Endothelial cell of umbilical vein (primary cell): ENCODE results near the gene STX16. TPM values are rescaled to one million over a fixed set of nuclear protein-coding genes. Genes with fewer than 3 reads are reported as not detected.

Experiments used
- BruUV-seq: library from RNA; stranded (reverse); fragments of 400-500 nt; replicated peaks from 2 replicates; lab custom pipeline; 2021; lab: Mats Ljungman, UMichigan
- CTCF ChIA-PET: fragments of 300-600, 350-600 bp; sonication (Branson Sonifier 250); formaldehyde crosslinking; loops from one replicate; lab custom pipeline; 2021; ENCODE audit warnings: antibody characterized with exemption, inconsistent platforms; lab: Charles Lee
- POLR2A ChIA-PET: fragments of 300-600, 350-600 bp; sonication (Branson Sonifier 250); formaldehyde crosslinking; loops from one replicate; lab custom pipeline; 2021; ENCODE audit warnings: antibody characterized with exemption, inconsistent platforms; lab: Charles Lee
- DNase-seq: peaks from one replicate; pipeline ENCODE4 v3.0.0-alpha.2; 2011; ENCODE audit warnings: low read depth, low spot score
- FAIRE-seq: peaks from 2 replicates; lab custom pipeline; 2011; peaks lifted over from hg19 to GRCh38; lab: Jason Lieb, UNC
- H2AFZ ChIP-seq: 2 replicates; pipeline ENCODE4 v1.6.0; 2012; ENCODE audit warnings: low read depth, low read length, control low read depth, inconsistent platforms
- H3K27ac ChIP-seq: 2 replicates; pipeline ENCODE4 v1.5.1; 2011; ENCODE audit warnings: low read depth, mild to moderate bottlenecking, control low read depth, low read length, moderate library complexity; ENCODE audit not compliant: insufficient read depth
- H3K27me3 ChIP-seq, 2 experiments: 2 replicates each; pipeline versions ENCODE4 v1.6.0 to v1.6.1; 2011; ENCODE audit warnings: low read length in 2 of 2, mixed read lengths in 1 of 2; ENCODE audit not compliant: control insufficient read depth in 2 of 2, insufficient read depth in 2 of 2
- H3K36me3 ChIP-seq, 2 experiments: 2 replicates in 1 of 2; 3 replicates in 1 of 2; pipeline ENCODE4 v1.5.1; 2011; ENCODE audit warnings: low read length in 2 of 2, mild to moderate bottlenecking in 1 of 2, moderate library complexity in 1 of 2; ENCODE audit not compliant: control insufficient read depth in 2 of 2, insufficient read depth in 2 of 2; ENCODE audit errors: extremely low read depth in 1 of 2
- H3K4me1 ChIP-seq: 3 replicates; pipeline ENCODE4 v1.5.1; 2011; ENCODE audit warnings: mild to moderate bottlenecking, low read length; ENCODE audit not compliant: control insufficient read depth, insufficient read depth; ENCODE audit errors: extremely low read depth
- H3K4me2 ChIP-seq: 2 replicates; pipeline ENCODE4 v1.6.1; 2011; ENCODE audit warnings: low read length, control low read depth, mixed read lengths; ENCODE audit not compliant: insufficient read depth
- H3K4me3 ChIP-seq, 3 experiments: fragments of 200-600 bp in 1 of 3; sonication (generic), shearing (Covaris generic) in 1 of 3; replicated peaks in 1 of 3; 2 replicates each; pipeline ENCODE4 v1.5.1; 2011 to 2016; ENCODE audit warnings: control low read depth in 3 of 3, low read length in 3 of 3, mild to moderate bottlenecking in 2 of 3, inconsistent platforms in 1 of 3, low read depth in 1 of 3, moderate library complexity in 1 of 3; ENCODE audit not compliant: insufficient read depth in 1 of 3
- H3K79me2 ChIP-seq: 2 replicates; pipeline ENCODE4 v1.6.0; 2012; ENCODE audit warnings: low read length, inconsistent platforms; ENCODE audit not compliant: control insufficient read depth, insufficient read depth
- H3K9ac ChIP-seq: replicated peaks from 2 replicates; pipeline ENCODE3; 2011; ENCODE audit warnings: low read length, control low read depth; ENCODE audit not compliant: insufficient read depth; ENCODE audit errors: extremely low read depth
- H3K9me1 ChIP-seq: replicated peaks from 3 replicates; pipeline ENCODE4 v1.6.0; 2011; ENCODE audit warnings: mild to moderate bottlenecking, low read length; ENCODE audit not compliant: control insufficient read depth, insufficient read depth; ENCODE audit errors: extremely low read depth
- H3K9me3 ChIP-seq: replicated peaks from 2 replicates; pipeline ENCODE4 v1.5.1; 2012; ENCODE audit warnings: low read length, inconsistent platforms; ENCODE audit not compliant: control insufficient read depth, insufficient read depth
- H4K20me1 ChIP-seq: replicated peaks from 2 replicates; pipeline ENCODE3; 2011; ENCODE audit warnings: mild to moderate bottlenecking, low read length; ENCODE audit not compliant: control insufficient read depth, insufficient read depth; ENCODE audit errors: extremely low read depth
- FOS ChIP-seq: IDR thresholded peaks from 2 replicates; pipeline ENCODE4 v1.6.1; 2011; ENCODE audit warnings: mild to moderate bottlenecking, low read length, moderate library complexity, borderline replicate concordance; ENCODE audit not compliant: insufficient read depth
- MYC ChIP-seq: IDR thresholded peaks from one replicate; pipeline ENCODE4 v1.6.1; 2011; ENCODE audit warnings: mild to moderate bottlenecking, low read depth, low read length
- POLR2AphosphoS5 ChIP-seq: IDR thresholded peaks from 2 replicates; pipeline ENCODE4 v1.6.1; 2012; ENCODE audit warnings: low read depth, mild to moderate bottlenecking, control low read depth, low read length, moderate library complexity; ENCODE audit not compliant: insufficient read depth
- dilution Hi-C: fragments of 300-500 bp; cut with MboI; formaldehyde crosslinking; loops from one replicate; pipeline ENCODE4 v1.15.0; 2019; ENCODE audit warnings: low sequenced_read_pairs; ENCODE audit not compliant: extremely low pct_ligation_motif_present
- intact Hi-C: fragments of 100-400 bp; cut with micrococcal nuclease; formaldehyde crosslinking; loops from one replicate; pipeline ENCODE4 v1.10.0; 2022
- polyA plus RNA-seq, 4 experiments: library from polyadenylated mRNA; depleted of rRNA in 3 of 4; stranded (reverse) in 3 of 4; unstranded in 1 of 4; fragments of >200 nt; gene quantifications; 2 replicates each; pipeline versions ENCODE4 v1.2.1 to v1.2.3, GENCODE V29; 2011 to 2012; ENCODE audit warnings: missing spikeins in 1 of 4
- total RNA-seq: library from RNA; stranded (reverse); gene quantifications from 2 replicates; pipeline ENCODE4 v1.2.3, GENCODE V29; 2021
- TF ChIP-seq, protein P1 (sequence below): IDR thresholded peaks from 2 replicates; pipeline ENCODE4 v1.6.1; 2011; ENCODE audit not compliant: insufficient read depth, insufficient read length

STX16 gene
- total and polyA plus RNA-seq, 2 donors (not counting 3 experiments of a cell fraction or from before 2014, with no cell fraction given): 43.1 to 63.5 TPM

DNA sequence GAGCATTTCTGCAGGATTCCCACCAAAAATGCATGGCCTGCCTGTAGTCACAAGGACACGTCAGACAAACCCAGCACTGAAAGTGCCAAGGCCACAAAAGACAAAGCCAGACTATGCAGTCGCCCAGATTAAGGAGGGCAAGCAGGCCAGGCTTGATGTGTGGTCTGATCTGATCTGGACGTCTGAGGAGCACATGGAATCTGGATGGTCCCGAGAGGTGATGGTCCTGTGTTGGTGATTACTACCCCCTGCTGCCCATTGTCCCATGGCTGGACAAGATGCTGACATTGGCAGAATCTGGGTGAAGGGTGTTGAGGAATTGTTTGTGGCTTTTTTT is 58.6 kb downstream of the STX16 start:
- FAIRE-seq: no peak
- Histone ChIP-seq H3K9me1 (no peaks in the 10 kb centered on the region), H3K27ac (no peak overlapping the region), H4K20me1 (no peaks in the 10 kb centered on the region), H3K9ac (no peak overlapping the region), H3K4me1 (no peaks in the 10 kb centered on the region), H3K79me2 (no peaks in the 10 kb centered on the region), H2AFZ (no peak overlapping the region), H3K27me3 (no peaks in the 10 kb centered on the region), H3K36me3 (no peaks in the 10 kb centered on the region), H3K4me2 (no peak overlapping the region), H3K9me3 (no peaks in the 10 kb centered on the region), H3K4me3 (no peak overlapping the region)
- CTCF ChIA-PET: no interaction called here
- POLR2A ChIA-PET: no interaction called here
- TF ChIP-seq, protein P1, sequence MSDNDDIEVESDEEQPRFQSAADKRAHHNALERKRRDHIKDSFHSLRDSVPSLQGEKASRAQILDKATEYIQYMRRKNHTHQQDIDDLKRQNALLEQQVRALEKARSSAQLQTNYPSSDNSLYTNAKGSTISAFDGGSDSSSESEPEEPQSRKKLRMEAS: no peak
- TF ChIP-seq MYC: no peak
- TF ChIP-seq POLR2AphosphoS5: no peak
- dilution Hi-C loops: no loop called here
- intact Hi-C loops: no loop called here
- no TSS peak for BruUV-seq
- no peak for DNase-seq

DNA sequence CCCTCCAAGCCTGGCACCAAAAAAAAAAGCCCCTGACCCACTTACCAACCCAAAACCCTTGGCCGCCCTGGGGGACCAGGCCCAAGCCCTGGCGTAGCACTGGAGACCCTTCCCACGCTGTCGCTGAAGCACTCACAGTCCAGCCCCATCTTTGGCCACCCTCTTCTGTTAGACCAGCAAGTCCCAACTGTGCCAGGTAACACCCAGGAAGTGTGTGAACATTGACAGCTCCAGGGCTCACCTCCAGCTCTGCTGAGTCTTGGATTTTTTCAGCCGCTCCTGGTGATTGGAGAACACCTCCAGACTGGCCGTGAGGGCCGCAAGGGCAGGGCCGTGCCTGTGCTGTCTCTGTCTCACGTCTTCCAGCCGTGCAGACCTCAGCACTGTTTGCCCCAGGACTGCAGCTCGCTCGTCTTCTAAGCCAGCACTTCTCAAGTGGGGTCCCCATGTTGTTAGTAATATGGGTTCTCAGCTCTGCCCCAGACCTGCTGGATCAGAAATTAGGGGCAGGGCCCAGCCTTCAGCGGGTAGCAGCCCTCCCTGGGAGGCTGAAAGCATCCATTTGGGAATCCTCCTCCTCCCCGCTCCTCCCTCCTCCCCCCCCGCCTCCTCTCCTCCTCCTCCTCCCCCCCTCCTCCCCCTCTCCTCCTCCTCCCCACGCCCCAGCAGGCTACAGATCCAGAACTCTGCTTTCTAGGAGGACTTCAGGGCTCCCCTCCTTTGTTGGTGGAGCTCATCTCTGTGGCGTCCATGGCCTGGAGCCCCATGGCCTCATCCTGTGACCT is 59.6 kb downstream of the STX16 start:
- dilution Hi-C loops (no loop called here), intact Hi-C loops (no loop called here)
- Histone ChIP-seq H3K4me2 (no peak overlapping the region), H3K79me2 (no peaks in the 10 kb centered on the region), H2AFZ (no peak overlapping the region), H3K9ac (no peak overlapping the region), H3K9me3 (no peaks in the 10 kb centered on the region), H3K4me3 (no peak overlapping the region), H3K27ac (no peak overlapping the region), H3K9me1 (no peaks in the 10 kb centered on the region), H3K36me3 (no peaks in the 10 kb centered on the region), H4K20me1 (no peaks in the 10 kb centered on the region), H3K27me3 (no peaks in the 10 kb centered on the region), H3K4me1 (no peaks in the 10 kb centered on the region)
- no TSS peak for BruUV-seq
- TF ChIP-seq FOS: no peak
- POLR2A ChIA-PET: no interaction called here
- CTCF ChIA-PET: interaction anchor here (1.4 kb wide), 1 partner anchor 229 kb away, joined by 4 read pairs; no protein-coding TSS in a partner anchor
- no peak for DNase-seq
- FAIRE-seq: no peak
